Measurements from ENCODE around the gene ANKRA2. TPM values are rescaled to one million over a fixed set of nuclear protein-coding genes. Genes with fewer than 3 reads are reported as not detected.

Gene ANKRA2
- total and polyA plus RNA-seq, 2 of the 8 experiments (the other 6 are each of a cell fraction or from before 2014, with no cell fraction given), result 7.0 to 12.6 TPM

DNA sequence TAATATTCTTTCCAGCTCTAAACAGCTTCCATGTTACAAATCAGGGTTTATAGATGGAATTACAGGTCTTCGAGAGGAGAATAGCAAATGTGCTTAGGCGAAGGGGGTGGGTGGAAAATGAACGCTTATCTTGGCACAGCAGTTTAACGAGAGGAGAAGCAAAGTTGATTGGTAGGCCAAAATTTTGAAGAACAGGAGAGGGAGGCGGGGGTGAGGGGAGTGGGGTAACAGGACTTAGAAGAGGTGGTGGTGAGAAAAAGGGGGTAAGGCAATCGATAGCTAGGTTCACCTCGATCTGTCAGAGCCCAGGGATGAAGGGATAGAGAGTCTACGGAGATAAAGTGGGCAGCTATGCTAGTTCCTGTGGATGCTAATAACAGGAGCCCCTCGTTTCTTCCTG is 764 bp downstream of the ANKRA2 start:
- Histone ChIP-seq H3K23ac (ENCODE audit: insufficient read length) (no peak overlapping the region), H2AFZ (ENCODE audit: low read length) (peak overlapping the region; percentile 59), H3K23me2 (ENCODE audit: low read depth, low read length) (peaks cover 9% of the 10 kb centered on the region), H3K14ac (ENCODE audit: insufficient read length) (no peak overlapping the region), H3K4ac (replicated peaks; ENCODE audit: insufficient read length, low read depth, low read length) (no peak overlapping the region), H3K36me3 (ENCODE audit: control insufficient read depth in 2 of 4, insufficient read depth in 4 of 4, low read length in 3 of 4) (peaks cover 2 to 13% (median 6%) of the 10 kb centered on the region in 4 experiments; a peak in 6 of 8 replicates), H4K91ac (replicated peaks; ENCODE audit: insufficient read length, low read length) (no peak overlapping the region), H2BK5ac (ENCODE audit: low read depth, low read length) (peak overlapping the region; percentile 93; the same call in 1 of the 2 replicates), H3K9ac (replicated peaks in 1 of 4; ENCODE audit: extremely low read depth in 1 of 4, low read depth in 3 of 4, low read length in 3 of 4) (peak overlapping the region; percentile 72 to 96 (median 88)), H2BK20ac (ENCODE audit: low read length) (no peak overlapping the region), H3K4me3 (ENCODE audit: extremely low read depth in 1 of 4, insufficient read depth in 2 of 4, low read depth in 3 of 4, low read length in 4 of 4) (peak overlapping the region; percentile 85 to 99 (median 93)), H3K56ac (replicated peaks; ENCODE audit: insufficient read length, low read depth, low read length) (no peak overlapping the region), H3K79me1 (ENCODE audit: low read depth, low read length) (0 out of 2 replicates have a peak, but pooled peaks cover 3% of the 10 kb centered on the region), H2BK15ac (ENCODE audit: low read length) (no peak overlapping the region), H3K18ac (ENCODE audit: extremely low read depth, low read length) (no peak overlapping the region), H2BK12ac (ENCODE audit: low read depth, low read length) (no peak overlapping the region), H3K4me1 (replicated peaks in 1 of 4; ENCODE audit: control insufficient read depth in 3 of 4, insufficient read depth in 4 of 4, low read length in 3 of 4) (peaks cover 0 to 3% (median 0%) of the 10 kb centered on the region in 4 experiments; a peak in 1 of 7 replicates), H4K8ac (ENCODE audit: extremely low read depth, insufficient read depth, low read length) (no peak overlapping the region), H4K20me1 (replicated peaks in 1 of 2; ENCODE audit: control insufficient read depth in 1 of 2, insufficient read depth in 2 of 2, low read length in 2 of 2) (no peaks in the 10 kb centered on the region), H4K5ac (ENCODE audit: insufficient read length, low read depth, low read length) (no peak overlapping the region), H2BK120ac (replicated peaks; ENCODE audit: low read depth, low read length) (no peak overlapping the region), H3K27ac (ENCODE audit: low read depth, low read length) (no peak overlapping the region), H3K9me3 (ENCODE audit: insufficient read depth in 2 of 2, low read depth in 1 of 2, low read length in 1 of 2) (no peaks in the 10 kb centered on the region), H3K79me2 (ENCODE audit: control insufficient read depth in 1 of 2, insufficient read depth in 2 of 2, low read length in 2 of 2) (peaks cover 15 to 43% of the 10 kb centered on the region in 2 experiments), H3K27me3 (replicated peaks in 1 of 4; ENCODE audit: control insufficient read depth in 3 of 4, extremely low read depth in 1 of 4, insufficient read depth in 3 of 4, low read length in 3 of 4) (no peaks in the 10 kb centered on the region), H2AK5ac (ENCODE audit: low read depth, low read length) (no peak overlapping the region), H3K4me2 (ENCODE audit: insufficient read depth in 1 of 2, low read depth in 2 of 2, low read length in 2 of 2) (peak overlapping the region; percentile 75 to 97)
- POLR2A ChIA-PET (ENCODE audit: partially characterized antibody), result interaction anchor here (0.9 to 1.8 kb wide), 6 partner anchors 8 to 100 kb away, joined by 3 to 5 read pairs (median 4); no protein-coding TSS in a partner anchor
- WGBS, 2 experiments (ENCODE audit: extremely low coverage in 1 of 2, insufficient coverage in 1 of 2, insufficient read length in 1 of 2, insufficient replicate concordance in 2 of 2, low coverage in 1 of 2, low lambda C conversion rate in 2 of 2, missing lambda C conversion rate in 1 of 2), result 26% methylated on average over 9 of the region's 9 CpGs; no CpG with 5 or more reads in 1 of the 2 experiments
- no peak for TF ChIP-seq EZH2 (IDR thresholded peaks at IDR 0.05; ENCODE audit: low read depth, low read length, severe bottlenecking)
- 0 out of 4 replicates have a peak, but pooled peaks of 1 of the 2 experiments have one; percentile 20 for TF ChIP-seq SIN3A (conservative IDR thresholded peaks at IDR 0.05 in 1 of 2, IDR thresholded peaks at IDR 0.05 in 1 of 2; ENCODE audit: low read depth in 1 of 2, low read length in 2 of 2)
- no peak for TF ChIP-seq YY1 (IDR thresholded peaks at IDR 0.05; ENCODE audit: low read depth, low read length)
- FAIRE-seq, result no peak
- CTCF ChIA-PET (ENCODE audit: partially characterized antibody), result interaction anchor here (0.9 to 2.9 kb wide), 8 partner anchors 9 to 228 kb away, joined by 3 to 12 read pairs (median 5); no protein-coding TSS in a partner anchor
- no peak for DNase-seq (ENCODE audit: low read depth in 1 of 2, low spot score in 2 of 2)

Measured in H1 (cell line).